Activated T-cell treated with anti-CD3 and anti-CD28 coated beads, Interleukin-2, amount 50 U/mL, for 24 hours (primary cell): Measurements from ENCODE around the gene LYL1.

Experiments used
- DNase-seq: peaks from one replicate; pipeline ENCODE4 v3.0.0-alpha.2; 2020
- H3K27ac Mint-ChIP-seq: 2 replicates; pipeline ENCODE4 v1.8.0; 2020; ENCODE audit warnings: mild to moderate bottlenecking, mixed read lengths
- H3K27me3 Mint-ChIP-seq: 2 replicates; pipeline ENCODE4 v1.8.0; 2020; ENCODE audit warnings: mixed read lengths
- H3K36me3 Mint-ChIP-seq: 2 replicates; pipeline ENCODE4 v1.8.0; 2020; ENCODE audit warnings: low read depth, mixed read lengths
- H3K4me1 Mint-ChIP-seq: 2 replicates; pipeline ENCODE4 v1.8.0; 2020; ENCODE audit warnings: low read depth, mixed read lengths
- H3K4me3 Mint-ChIP-seq: 2 replicates; pipeline ENCODE4 v1.8.0; 2020; ENCODE audit warnings: mild to moderate bottlenecking, moderate library complexity, mixed read lengths
- H3K9me3 Mint-ChIP-seq: 2 replicates; pipeline ENCODE4 v1.8.0; 2020; ENCODE audit warnings: mixed read lengths

Gene LYL1

GRCh38 chr19:13057147-13057572, 45.5 kb downstream of the LYL1 start:
- Mint-ChIP-seq H3K9me3 (no peaks in the 10 kb centered on the region), H3K4me3 (no peak overlapping the region), H3K27ac (no peak overlapping the region), H3K27me3 (peaks cover 18% of the 10 kb centered on the region), H3K4me1 (peaks cover 8% of the 10 kb centered on the region), H3K36me3 (no peaks in the 10 kb centered on the region)
- DNase-seq, result no peak

- DNase-seq, result no peak
- Mint-ChIP-seq H3K4me3 (no peak overlapping the region), H3K36me3 (no peaks in the 10 kb centered on the region), H3K27ac (no peak overlapping the region), H3K9me3 (no peaks in the 10 kb centered on the region), H3K4me1 (peaks cover 14% of the 10 kb centered on the region), H3K27me3 (peaks cover 16% of the 10 kb centered on the region)
Observed at GRCh38 chr19:13056052-13056660, 46.5 kb downstream of the LYL1 start.

GRCh38 chr19:13055213-13056051, 47.2 kb downstream of the LYL1 start:
- Mint-ChIP-seq H3K4me3 (no peak overlapping the region), H3K36me3 (no peaks in the 10 kb centered on the region), H3K9me3 (no peaks in the 10 kb centered on the region), H3K4me1 (peaks cover 11% of the 10 kb centered on the region), H3K27me3 (peaks cover 11% of the 10 kb centered on the region), H3K27ac (no peak overlapping the region)
- DNase-seq, result no peak

GRCh38 chr19:13054626-13055212, 47.9 kb downstream of the LYL1 start:
- Mint-ChIP-seq H3K4me3 (no peak overlapping the region), H3K27me3 (peaks cover 11% of the 10 kb centered on the region)

GRCh38 chr19:13053761-13054625, 48.7 kb downstream of the LYL1 start:
- no peak overlapping the region for H3K4me3 Mint-ChIP-seq
- no peak overlapping the region for H3K27ac Mint-ChIP-seq
- H3K9me3 Mint-ChIP-seq, result no peaks in the 10 kb centered on the region
- DNase-seq, result no peak
- H3K36me3 Mint-ChIP-seq, result no peaks in the 10 kb centered on the region
- peaks cover 11% of the 10 kb centered on the region for H3K4me1 Mint-ChIP-seq
- peaks cover 11% of the 10 kb centered on the region for H3K27me3 Mint-ChIP-seq

More at GRCh38 chr19:13054626-13055212, 47.9 kb downstream of the LYL1 start:
- H3K27ac Mint-ChIP-seq, result no peak overlapping the region
- H3K9me3 Mint-ChIP-seq, result no peaks in the 10 kb centered on the region
- peaks cover 11% of the 10 kb centered on the region for H3K4me1 Mint-ChIP-seq
- no peaks in the 10 kb centered on the region for H3K36me3 Mint-ChIP-seq
- DNase-seq, result no peak

- no peak for DNase-seq
- Mint-ChIP-seq H3K27me3 (peaks cover 11% of the 10 kb centered on the region), H3K36me3 (no peaks in the 10 kb centered on the region), H3K27ac (no peak overlapping the region), H3K4me3 (no peak overlapping the region), H3K9me3 (no peaks in the 10 kb centered on the region), H3K4me1 (peaks cover 11% of the 10 kb centered on the region)
Observed at GRCh38 chr19:13053238-13053637, 49.4 kb downstream of the LYL1 start.

GRCh38 chr19:13052447-13053175, 50.0 kb downstream of the LYL1 start:
- H3K27ac Mint-ChIP-seq, result no peak overlapping the region
- H3K36me3 Mint-ChIP-seq, result no peaks in the 10 kb centered on the region
- no peaks in the 10 kb centered on the region for H3K9me3 Mint-ChIP-seq
- no peak for DNase-seq
- no peak overlapping the region for H3K4me3 Mint-ChIP-seq
- H3K4me1 Mint-ChIP-seq, result peaks cover 11% of the 10 kb centered on the region
- peaks cover 11% of the 10 kb centered on the region for H3K27me3 Mint-ChIP-seq

GRCh38 chr19:13051557-13052165, 51.0 kb downstream of the LYL1 start:
- no peaks in the 10 kb centered on the region for H3K9me3 Mint-ChIP-seq
- H3K36me3 Mint-ChIP-seq, result no peaks in the 10 kb centered on the region
- no peak overlapping the region for H3K27ac Mint-ChIP-seq
- peak; percentile 48 for DNase-seq
- peaks cover 11% of the 10 kb centered on the region for H3K27me3 Mint-ChIP-seq
- H3K4me1 Mint-ChIP-seq, result peaks cover 11% of the 10 kb centered on the region
- H3K4me3 Mint-ChIP-seq, result peak overlapping the region; percentile 34

- no peaks in the 10 kb centered on the region for H3K36me3 Mint-ChIP-seq
- no peak overlapping the region for H3K4me3 Mint-ChIP-seq
- H3K27me3 Mint-ChIP-seq, result peaks cover 11% of the 10 kb centered on the region
- no peak overlapping the region for H3K27ac Mint-ChIP-seq
- no peaks in the 10 kb centered on the region for H3K9me3 Mint-ChIP-seq
- peaks cover 13% of the 10 kb centered on the region for H3K4me1 Mint-ChIP-seq
- DNase-seq, result no peak
Observed at GRCh38 chr19:13050274-13050673, 52.4 kb downstream of the LYL1 start.
